ENCODE results near the gene CAMTA1. TPM values are rescaled to one million over a fixed set of nuclear protein-coding genes. Genes with fewer than 3 reads are reported as not detected.

CAMTA1 gene
- polyA plus RNA-seq, 1 of the 3 experiments (the other 2 are of a cell fraction): 63.1 TPM

DNA sequence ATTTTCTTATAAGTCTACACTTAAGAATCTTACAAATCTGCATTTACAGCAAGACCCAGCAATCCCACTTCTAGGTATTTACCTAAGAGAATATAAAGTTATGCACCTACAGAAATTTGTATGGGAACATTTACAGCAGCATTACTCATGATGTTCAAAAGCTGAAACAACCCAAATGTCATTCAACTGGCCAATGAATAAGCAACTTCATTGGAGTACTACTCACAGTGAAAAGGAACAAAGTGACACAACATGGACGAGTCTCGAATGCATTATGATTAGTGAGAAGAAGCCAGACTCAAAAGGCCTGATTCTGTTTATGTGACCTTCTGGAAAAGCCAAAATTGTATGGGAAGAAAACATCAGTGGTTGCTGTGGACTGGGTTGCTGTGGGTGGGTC is 116.9 kb downstream of the CAMTA1 start:
- Histone ChIP-seq H3K27me3 (ENCODE audit: insufficient read depth) (no peaks in the 10 kb centered on the region), H3K79me2 (ENCODE audit: insufficient read depth) (no peaks in the 10 kb centered on the region), H4K20me1 (ENCODE audit: insufficient read depth) (no peaks in the 10 kb centered on the region), H2AFZ (ENCODE audit: low read depth) (no peak overlapping the region), H3K4me2 (no peak overlapping the region), H3K9me2 (no peaks in the 10 kb centered on the region), H3K9me3 (no peaks in the 10 kb centered on the region), H3K4me3 (ENCODE audit: low read depth in 2 of 2, low read length in 1 of 2) (no peak overlapping the region), H3F3A (replicated peaks; ENCODE audit: insufficient read depth) (no peaks in the 10 kb centered on the region), H3K27ac (ENCODE audit: low read depth in 2 of 2, low read length in 1 of 2) (no peak overlapping the region), H3K4me1 (ENCODE audit: control insufficient read depth in 1 of 2, insufficient read depth in 2 of 2, low read depth in 1 of 2, low read length in 1 of 2) (peaks cover 0 to 2% of the 10 kb centered on the region in 2 experiments; a peak in 1 of 4 replicates), H3K9ac (no peak overlapping the region), H3K36me3 (replicated peaks in 1 of 2; ENCODE audit: control insufficient read depth in 1 of 2, insufficient read depth in 2 of 2, low read length in 1 of 2) (no peaks in the 10 kb centered on the region)
- POLR2A ChIA-PET: no interaction called here
- DNase-seq: no peak
- no peak for TF ChIP-seq EZH2phosphoT487 (IDR thresholded peaks at IDR 0.05; ENCODE audit: borderline replicate concordance, low read depth)
- TF ChIP-seq TAF1 (IDR thresholded peaks at IDR 0.05; ENCODE audit: borderline replicate concordance, low read depth, low read length): no peak
- TF ChIP-seq, protein P1, sequence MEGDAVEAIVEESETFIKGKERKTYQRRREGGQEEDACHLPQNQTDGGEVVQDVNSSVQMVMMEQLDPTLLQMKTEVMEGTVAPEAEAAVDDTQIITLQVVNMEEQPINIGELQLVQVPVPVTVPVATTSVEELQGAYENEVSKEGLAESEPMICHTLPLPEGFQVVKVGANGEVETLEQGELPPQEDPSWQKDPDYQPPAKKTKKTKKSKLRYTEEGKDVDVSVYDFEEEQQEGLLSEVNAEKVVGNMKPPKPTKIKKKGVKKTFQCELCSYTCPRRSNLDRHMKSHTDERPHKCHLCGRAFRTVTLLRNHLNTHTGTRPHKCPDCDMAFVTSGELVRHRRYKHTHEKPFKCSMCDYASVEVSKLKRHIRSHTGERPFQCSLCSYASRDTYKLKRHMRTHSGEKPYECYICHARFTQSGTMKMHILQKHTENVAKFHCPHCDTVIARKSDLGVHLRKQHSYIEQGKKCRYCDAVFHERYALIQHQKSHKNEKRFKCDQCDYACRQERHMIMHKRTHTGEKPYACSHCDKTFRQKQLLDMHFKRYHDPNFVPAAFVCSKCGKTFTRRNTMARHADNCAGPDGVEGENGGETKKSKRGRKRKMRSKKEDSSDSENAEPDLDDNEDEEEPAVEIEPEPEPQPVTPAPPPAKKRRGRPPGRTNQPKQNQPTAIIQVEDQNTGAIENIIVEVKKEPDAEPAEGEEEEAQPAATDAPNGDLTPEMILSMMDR (IDR thresholded peaks at IDR 0.05): no peak
- no peak for TF ChIP-seq TCF12 (IDR thresholded peaks at IDR 0.05)
- TF ChIP-seq FOXM1 (IDR thresholded peaks at IDR 0.05; ENCODE audit: low read depth): no peak
- no peak for TF ChIP-seq NRF1 (IDR thresholded peaks at IDR 0.05; ENCODE audit: low read depth, low read length)
- TF ChIP-seq SMC3 (IDR thresholded peaks at IDR 0.05; ENCODE audit: low read depth, low read length): no peak
- CTCF ChIA-PET: interaction anchor here (1.0 kb wide), 1 partner anchor 12 kb away, joined by 3 read pairs; no protein-coding TSS in a partner anchor
- 100% methylated on average over 2 of the region's 2 CpGs for WGBS (ENCODE audit: low lambda C conversion rate)

DNA sequence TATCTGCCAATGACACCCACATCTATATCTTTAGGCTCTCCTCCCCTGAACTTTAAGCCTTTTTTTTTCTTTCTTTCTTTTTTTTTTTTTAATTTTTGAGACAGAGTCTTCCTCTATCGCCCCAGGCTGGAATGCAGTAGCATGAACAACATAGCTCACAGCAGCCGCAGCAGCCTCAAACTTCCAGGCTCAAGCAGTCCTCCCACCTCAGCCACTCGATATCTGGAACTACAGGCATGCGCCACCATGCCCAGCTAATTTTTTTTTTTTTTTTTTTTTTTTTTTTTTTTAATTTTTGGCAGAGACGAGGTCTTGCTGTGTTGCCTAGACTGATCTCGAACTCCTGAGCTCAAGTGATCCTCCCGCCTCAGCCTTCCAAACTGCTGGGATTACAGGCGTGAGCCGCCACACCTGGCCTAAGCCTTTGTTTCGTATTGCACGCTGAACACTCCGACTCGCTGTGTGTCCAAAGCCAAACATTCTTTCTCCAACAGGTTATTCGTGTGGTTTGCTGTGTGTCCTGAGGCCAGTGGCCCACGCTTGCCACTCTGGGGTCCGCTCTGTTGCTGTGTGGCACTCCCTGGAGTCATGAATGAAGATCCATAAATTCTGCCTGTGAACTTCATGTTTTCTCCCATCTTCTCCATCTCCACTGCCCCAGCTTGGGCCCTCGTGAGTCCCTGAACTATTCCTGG is 119.4 kb downstream of the CAMTA1 start:
- Histone ChIP-seq H3F3A (replicated peaks; ENCODE audit: insufficient read depth) (no peaks in the 10 kb centered on the region), H3K9me3 (no peaks in the 10 kb centered on the region), H3K9ac (no peak overlapping the region), H3K79me2 (ENCODE audit: insufficient read depth) (no peaks in the 10 kb centered on the region), H4K20me1 (ENCODE audit: insufficient read depth) (no peaks in the 10 kb centered on the region), H3K4me2 (no peak overlapping the region), H3K9me2 (no peaks in the 10 kb centered on the region), H2AFZ (ENCODE audit: low read depth) (no peak overlapping the region), H3K4me1 (ENCODE audit: control insufficient read depth in 1 of 2, insufficient read depth in 2 of 2, low read depth in 1 of 2, low read length in 1 of 2) (no peaks in the 10 kb centered on the region; a peak in 1 of 4 replicates), H3K27me3 (ENCODE audit: insufficient read depth) (no peaks in the 10 kb centered on the region), H3K36me3 (replicated peaks in 1 of 2; ENCODE audit: control insufficient read depth in 1 of 2, insufficient read depth in 2 of 2, low read length in 1 of 2) (no peaks in the 10 kb centered on the region), H3K4me3 (ENCODE audit: low read depth in 2 of 2, low read length in 1 of 2) (no peak overlapping the region), H3K27ac (ENCODE audit: low read depth in 2 of 2, low read length in 1 of 2) (no peak overlapping the region)
- no peak for TF ChIP-seq TEAD4 (IDR thresholded peaks at IDR 0.05; ENCODE audit: borderline replicate concordance, insufficient read depth)
- TF ChIP-seq POLR2AphosphoS5 (IDR thresholded peaks at IDR 0.05; ENCODE audit: low read depth, low read length): no peak
- no peak for TF ChIP-seq JUND (IDR thresholded peaks at IDR 0.05)
- TF ChIP-seq EP300 (IDR thresholded peaks at IDR 0.05; ENCODE audit: borderline replicate concordance in 1 of 2, low read depth in 1 of 2, low read length in 1 of 2): no peak
- TF ChIP-seq YY1 (IDR thresholded peaks at IDR 0.05; ENCODE audit: low read depth): no peak
- TF ChIP-seq, protein P1 (IDR thresholded peaks at IDR 0.05): no peak
- TF ChIP-seq, protein P2, sequence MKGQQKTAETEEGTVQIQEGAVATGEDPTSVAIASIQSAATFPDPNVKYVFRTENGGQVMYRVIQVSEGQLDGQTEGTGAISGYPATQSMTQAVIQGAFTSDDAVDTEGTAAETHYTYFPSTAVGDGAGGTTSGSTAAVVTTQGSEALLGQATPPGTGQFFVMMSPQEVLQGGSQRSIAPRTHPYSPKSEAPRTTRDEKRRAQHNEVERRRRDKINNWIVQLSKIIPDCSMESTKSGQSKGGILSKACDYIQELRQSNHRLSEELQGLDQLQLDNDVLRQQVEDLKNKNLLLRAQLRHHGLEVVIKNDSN (IDR thresholded peaks at IDR 0.05; ENCODE audit: borderline replicate concordance, low read depth): no peak
- no peak for TF ChIP-seq TCF12 (IDR thresholded peaks at IDR 0.05)
- TF ChIP-seq, protein P3, sequence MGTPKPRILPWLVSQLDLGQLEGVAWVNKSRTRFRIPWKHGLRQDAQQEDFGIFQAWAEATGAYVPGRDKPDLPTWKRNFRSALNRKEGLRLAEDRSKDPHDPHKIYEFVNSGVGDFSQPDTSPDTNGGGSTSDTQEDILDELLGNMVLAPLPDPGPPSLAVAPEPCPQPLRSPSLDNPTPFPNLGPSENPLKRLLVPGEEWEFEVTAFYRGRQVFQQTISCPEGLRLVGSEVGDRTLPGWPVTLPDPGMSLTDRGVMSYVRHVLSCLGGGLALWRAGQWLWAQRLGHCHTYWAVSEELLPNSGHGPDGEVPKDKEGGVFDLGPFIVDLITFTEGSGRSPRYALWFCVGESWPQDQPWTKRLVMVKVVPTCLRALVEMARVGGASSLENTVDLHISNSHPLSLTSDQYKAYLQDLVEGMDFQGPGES (IDR thresholded peaks at IDR 0.05; ENCODE audit: low read depth, low read length): no peak
- TF ChIP-seq RCOR1 (IDR thresholded peaks at IDR 0.05; ENCODE audit: low read length): no peak
- no peak for TF ChIP-seq RFX5 (IDR thresholded peaks at IDR 0.05; ENCODE audit: low read length)
- no peak for TF ChIP-seq MEF2A (IDR thresholded peaks at IDR 0.05; ENCODE audit: borderline replicate concordance, low read depth)
- TF ChIP-seq, protein P4, sequence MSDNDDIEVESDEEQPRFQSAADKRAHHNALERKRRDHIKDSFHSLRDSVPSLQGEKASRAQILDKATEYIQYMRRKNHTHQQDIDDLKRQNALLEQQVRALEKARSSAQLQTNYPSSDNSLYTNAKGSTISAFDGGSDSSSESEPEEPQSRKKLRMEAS (IDR thresholded peaks at IDR 0.05; ENCODE audit: low read depth): no peak
- no peak for TF ChIP-seq NFIC (IDR thresholded peaks at IDR 0.05; ENCODE audit: borderline replicate concordance)
- POLR2A ChIA-PET: no interaction called here
- 95% methylated on average over 17 of the region's 17 CpGs for WGBS (ENCODE audit: low lambda C conversion rate)
- CTCF ChIA-PET: interaction anchor here (0.7 to 1.3 kb wide), 2 partner anchors 14 to 20 kb away, joined by 3 to 4 read pairs; no protein-coding TSS in a partner anchor
- DNase-seq: no peak
